GM12878 (cell line): Measurements from ENCODE around the gene CCNB1. TPM values are rescaled to one million over a fixed set of nuclear protein-coding genes. Genes with fewer than 3 reads are reported as not detected.

ENCODE experiments used
- polyA plus RNA-seq, 11 experiments: library from polyadenylated mRNA; depleted of rRNA in 4 of 11; unstranded in 6 of 11; stranded (reverse) in 5 of 11; fragments of >200 nt; fragmentation: Nextera tagmentation in 4 of 11; fragmentation: Illumina TruSeq in 1 of 11; extraction: Ambion mirVana in 4 of 11; extraction: Trizol in 1 of 11; gene quantifications; 1 replicate in 1 of 11; 2 replicates in 10 of 11; pipeline versions ENCODE4 v1.2.1 to v1.2.3, GENCODE V29; 2011 to 2016; ENCODE audit warnings: inconsistent platforms in 2 of 11, missing spikeins in 2 of 11, low read depth in 1 of 11
- small RNA-seq: library from RNA; depleted of rRNA; stranded (forward); fragments of <200 nt; gene quantifications from one replicate; pipeline ENCODE3, GENCODE V24; 2014
- total RNA-seq, 4 experiments: library from RNA; depleted of rRNA in 3 of 4; stranded (reverse); fragments of >200 nt in 3 of 4; fragmentation: Illumina TruSeq in 1 of 4; extraction: Trizol in 1 of 4; gene quantifications; 2 replicates each; pipeline versions ENCODE4 v1.2.1 to v1.2.3, GENCODE V29; 2013 to 2021

Gene CCNB1
- total and polyA plus RNA-seq, 10 of the 15 experiments (the other 5 are each of a cell fraction or from before 2014, with no cell fraction given) = 148 to 403 (median 210) TPM

Small RNA genes within 50 kb of the gene (small RNA-seq; reads per million reads assigned to genes)
- not detected for gene SNORA50D

Other genes starting within 250 kb of the CCNB1 start
Only the 7 nearest of the 8 such genes appear.
- gene SLC30A5, start 73.1 kb upstream of the CCNB1 start, total RNA-seq (2014; rRNA removed) = 50.1 and 60.4 TPM in 2 replicates
- gene SLC30A5, start 73.1 kb upstream of the CCNB1 start, total RNA-seq (2014; rRNA removed; fragmentation: Illumina TruSeq; extraction: Trizol) = 38.5 and 45.1 TPM in 2 replicates
- gene SLC30A5, start 73.1 kb upstream of the CCNB1 start, total RNA-seq (2021) = 25.5 and 32.2 TPM in 2 replicates
- 41.5 and 45.6 TPM in 2 replicates for gene SLC30A5, start 73.1 kb upstream of the CCNB1 start, polyA plus RNA-seq (2011; rRNA removed)
- gene SLC30A5, start 73.1 kb upstream of the CCNB1 start, polyA plus RNA-seq (2014; fragmentation: Illumina TruSeq; extraction: Trizol) = 38.3 and 48.0 TPM in 2 replicates
- 10 to 100 TPM; 14.7 to 27.5 TPM for gene SLC30A5, start 73.1 kb upstream of the CCNB1 start, polyA plus RNA-seq (2014; fragmentation: Nextera tagmentation; extraction: Ambion mirVana)
- 27.7 and 30.6 TPM in 2 replicates for gene SLC30A5, start 73.1 kb upstream of the CCNB1 start, polyA plus RNA-seq (2014; rRNA removed)
- 10 to 100 TPM; 64.5 to 67.9 TPM for gene SLC30A5, start 73.1 kb upstream of the CCNB1 start, polyA plus RNA-seq (2016; fragmentation: Nextera tagmentation; extraction: Ambion mirVana)
- gene CENPH, start 22.4 kb downstream of the CCNB1 start, total RNA-seq (2014; rRNA removed) = 46.4 and 59.8 TPM in 2 replicates
- 45.4 and 48.8 TPM in 2 replicates for gene CENPH, start 22.4 kb downstream of the CCNB1 start, total RNA-seq (2014; rRNA removed; fragmentation: Illumina TruSeq; extraction: Trizol)
- gene CENPH, start 22.4 kb downstream of the CCNB1 start, total RNA-seq (2021) = 38.1 and 41.5 TPM in 2 replicates
- gene CENPH, start 22.4 kb downstream of the CCNB1 start, polyA plus RNA-seq (2011; rRNA removed) = 51.0 and 93.5 TPM in 2 replicates
- gene CENPH, start 22.4 kb downstream of the CCNB1 start, polyA plus RNA-seq (2014; fragmentation: Illumina TruSeq; extraction: Trizol) = 43.2 and 56.0 TPM in 2 replicates
- gene CENPH, start 22.4 kb downstream of the CCNB1 start, polyA plus RNA-seq (2014; fragmentation: Nextera tagmentation; extraction: Ambion mirVana) = 10 to 100 TPM in 1 of 2 experiments, 1 to 10 TPM in 1; 7.3 to 18.0 TPM
- 44.2 and 57.6 TPM in 2 replicates for gene CENPH, start 22.4 kb downstream of the CCNB1 start, polyA plus RNA-seq (2014; rRNA removed)
- 10 to 100 TPM; 64.6 to 65.6 TPM for gene CENPH, start 22.4 kb downstream of the CCNB1 start, polyA plus RNA-seq (2016; fragmentation: Nextera tagmentation; extraction: Ambion mirVana)
- gene CDK7, start 67.7 kb downstream of the CCNB1 start, total RNA-seq (2014; rRNA removed) = 39.6 and 51.0 TPM in 2 replicates
- 44.5 and 46.8 TPM in 2 replicates for gene CDK7, start 67.7 kb downstream of the CCNB1 start, total RNA-seq (2014; rRNA removed; fragmentation: Illumina TruSeq; extraction: Trizol)
- 26.0 and 27.0 TPM in 2 replicates for gene CDK7, start 67.7 kb downstream of the CCNB1 start, total RNA-seq (2021)
- 59.6 and 76.7 TPM in 2 replicates for gene CDK7, start 67.7 kb downstream of the CCNB1 start, polyA plus RNA-seq (2011; rRNA removed)
- 40.8 and 46.7 TPM in 2 replicates for gene CDK7, start 67.7 kb downstream of the CCNB1 start, polyA plus RNA-seq (2014; fragmentation: Illumina TruSeq; extraction: Trizol)
- gene CDK7, start 67.7 kb downstream of the CCNB1 start, polyA plus RNA-seq (2014; fragmentation: Nextera tagmentation; extraction: Ambion mirVana) = 10 to 100 TPM; 80.3 to 93.9 TPM
- 41.4 and 44.8 TPM in 2 replicates for gene CDK7, start 67.7 kb downstream of the CCNB1 start, polyA plus RNA-seq (2014; rRNA removed)
- gene CDK7, start 67.7 kb downstream of the CCNB1 start, polyA plus RNA-seq (2016; fragmentation: Nextera tagmentation; extraction: Ambion mirVana) = 10 to 100 TPM; 41.5 to 44.5 TPM
- gene CCDC125, start 165.7 kb downstream of the CCNB1 start, total RNA-seq (2014; rRNA removed) = 3.6 and 5.1 TPM in 2 replicates
- gene CCDC125, start 165.7 kb downstream of the CCNB1 start, total RNA-seq (2014; rRNA removed; fragmentation: Illumina TruSeq; extraction: Trizol) = 11.0 and 12.3 TPM in 2 replicates
- 9.8 and 10.1 TPM in 2 replicates for gene CCDC125, start 165.7 kb downstream of the CCNB1 start, total RNA-seq (2021)
- gene CCDC125, start 165.7 kb downstream of the CCNB1 start, polyA plus RNA-seq (2011; rRNA removed) = 6.6 and 9.9 TPM in 2 replicates
- gene CCDC125, start 165.7 kb downstream of the CCNB1 start, polyA plus RNA-seq (2014; fragmentation: Illumina TruSeq; extraction: Trizol) = 11.6 and 15.4 TPM in 2 replicates
- gene CCDC125, start 165.7 kb downstream of the CCNB1 start, polyA plus RNA-seq (2014; fragmentation: Nextera tagmentation; extraction: Ambion mirVana) = 1 to 10 TPM; 6.4 to 6.5 TPM
- 7.3 and 8.2 TPM in 2 replicates for gene CCDC125, start 165.7 kb downstream of the CCNB1 start, polyA plus RNA-seq (2014; rRNA removed)
- 1 to 10 TPM; 7.7 to 8.7 TPM for gene CCDC125, start 165.7 kb downstream of the CCNB1 start, polyA plus RNA-seq (2016; fragmentation: Nextera tagmentation; extraction: Ambion mirVana)
- gene AK6, start 202.4 kb downstream of the CCNB1 start, total RNA-seq (2014; rRNA removed) = 45.2 and 64.5 TPM in 2 replicates
- gene AK6, start 202.4 kb downstream of the CCNB1 start, total RNA-seq (2014; rRNA removed; fragmentation: Illumina TruSeq; extraction: Trizol) = 62.6 and 64.5 TPM in 2 replicates
- 50.7 and 53.5 TPM in 2 replicates for gene AK6, start 202.4 kb downstream of the CCNB1 start, total RNA-seq (2021)
- gene AK6, start 202.4 kb downstream of the CCNB1 start, polyA plus RNA-seq (2011; rRNA removed) = 88.2 and 155 TPM in 2 replicates
- gene AK6, start 202.4 kb downstream of the CCNB1 start, polyA plus RNA-seq (2014; fragmentation: Illumina TruSeq; extraction: Trizol) = 72.7 and 84.7 TPM in 2 replicates
- 100 to 1,000 TPM; 396 to 446 TPM for gene AK6, start 202.4 kb downstream of the CCNB1 start, polyA plus RNA-seq (2014; fragmentation: Nextera tagmentation; extraction: Ambion mirVana)
- 85.0 and 94.3 TPM in 2 replicates for gene AK6, start 202.4 kb downstream of the CCNB1 start, polyA plus RNA-seq (2014; rRNA removed)
- gene AK6, start 202.4 kb downstream of the CCNB1 start, polyA plus RNA-seq (2016; fragmentation: Nextera tagmentation; extraction: Ambion mirVana) = 100 to 1,000 TPM; 254 to 271 TPM
- gene TAF9, start 202.4 kb downstream of the CCNB1 start, total RNA-seq (2014; rRNA removed) = 96.0 and 106 TPM in 2 replicates
- 96.9 and 102 TPM in 2 replicates for gene TAF9, start 202.4 kb downstream of the CCNB1 start, total RNA-seq (2014; rRNA removed; fragmentation: Illumina TruSeq; extraction: Trizol)
- gene TAF9, start 202.4 kb downstream of the CCNB1 start, total RNA-seq (2021) = 64.4 and 64.8 TPM in 2 replicates
- gene TAF9, start 202.4 kb downstream of the CCNB1 start, polyA plus RNA-seq (2011; rRNA removed) = 171 and 220 TPM in 2 replicates
- gene TAF9, start 202.4 kb downstream of the CCNB1 start, polyA plus RNA-seq (2014; fragmentation: Illumina TruSeq; extraction: Trizol) = 152 and 175 TPM in 2 replicates
- gene TAF9, start 202.4 kb downstream of the CCNB1 start, polyA plus RNA-seq (2014; fragmentation: Nextera tagmentation; extraction: Ambion mirVana) = 100 to 1,000 TPM; 191 to 318 TPM
- 87.3 and 95.7 TPM in 2 replicates for gene TAF9, start 202.4 kb downstream of the CCNB1 start, polyA plus RNA-seq (2014; rRNA removed)
- gene TAF9, start 202.4 kb downstream of the CCNB1 start, polyA plus RNA-seq (2016; fragmentation: Nextera tagmentation; extraction: Ambion mirVana) = 100 to 1,000 TPM; 149 to 165 TPM
- gene RAD17, start 202.7 kb downstream of the CCNB1 start, total RNA-seq (2014; rRNA removed) = 34.9 and 44.7 TPM in 2 replicates
- gene RAD17, start 202.7 kb downstream of the CCNB1 start, total RNA-seq (2014; rRNA removed; fragmentation: Illumina TruSeq; extraction: Trizol) = 43.4 and 44.4 TPM in 2 replicates
- gene RAD17, start 202.7 kb downstream of the CCNB1 start, total RNA-seq (2021) = 32.7 and 35.9 TPM in 2 replicates
- gene RAD17, start 202.7 kb downstream of the CCNB1 start, polyA plus RNA-seq (2011; rRNA removed) = 55.4 and 60.7 TPM in 2 replicates
- 47.9 and 77.7 TPM in 2 replicates for gene RAD17, start 202.7 kb downstream of the CCNB1 start, polyA plus RNA-seq (2014; fragmentation: Illumina TruSeq; extraction: Trizol)
- 10 to 100 TPM; 23.9 to 30.8 TPM for gene RAD17, start 202.7 kb downstream of the CCNB1 start, polyA plus RNA-seq (2014; fragmentation: Nextera tagmentation; extraction: Ambion mirVana)
- gene RAD17, start 202.7 kb downstream of the CCNB1 start, polyA plus RNA-seq (2014; rRNA removed) = 46.7 and 47.5 TPM in 2 replicates
- gene RAD17, start 202.7 kb downstream of the CCNB1 start, polyA plus RNA-seq (2016; fragmentation: Nextera tagmentation; extraction: Ambion mirVana) = 10 to 100 TPM; 43.9 to 46.6 TPM